H9 (cell line): ENCODE results near the gene XG. TPM values are rescaled to one million over a fixed set of nuclear protein-coding genes. Genes with fewer than 3 reads are reported as not detected.

Experiments
- DNase-seq: peaks from one replicate; pipeline ENCODE4 v3.0.0-alpha.2; 2017
- H2AFZ ChIP-seq: one replicate; pipeline ENCODE4 v1.6.1; 2013; ENCODE audit warnings: mild to moderate bottlenecking, low read length, control low read depth, moderate library complexity
- H2AK5ac ChIP-seq: 2 replicates; pipeline ENCODE4 v1.6.1; 2013; ENCODE audit warnings: low read length, control low read depth, mixed read lengths; ENCODE audit not compliant: insufficient read length
- H2BK120ac ChIP-seq: one replicate; pipeline ENCODE4 v1.6.1; 2013; ENCODE audit warnings: low read depth, mild to moderate bottlenecking, low read length, control low read depth, inconsistent platforms; ENCODE audit not compliant: poor library complexity, severe bottlenecking
- H2BK12ac ChIP-seq: 2 replicates; pipeline ENCODE4 v1.6.1; 2013; ENCODE audit warnings: low read length, control low read depth, mixed read lengths, low read depth; ENCODE audit not compliant: insufficient read length
- H2BK15ac ChIP-seq: 2 replicates; pipeline ENCODE4 v1.6.1; 2013; ENCODE audit warnings: low read depth, low read length, control low read depth
- H2BK20ac ChIP-seq: one replicate; pipeline ENCODE4 v1.6.1; 2013; ENCODE audit warnings: low read depth, mild to moderate bottlenecking, low read length, control low read depth, inconsistent platforms; ENCODE audit not compliant: poor library complexity, severe bottlenecking
- H2BK5ac ChIP-seq: 2 replicates; pipeline ENCODE4 v1.6.1; 2013; ENCODE audit warnings: low read length, control low read depth, mixed read lengths; ENCODE audit not compliant: insufficient read length
- H3K14ac ChIP-seq: 2 replicates; pipeline ENCODE4 v1.6.1; 2013; ENCODE audit warnings: low read length, control low read depth; ENCODE audit not compliant: insufficient read depth
- H3K18ac ChIP-seq: 2 replicates; pipeline ENCODE4 v1.6.1; 2013; ENCODE audit warnings: low read depth, mild to moderate bottlenecking, mixed read lengths, low read length, control low read depth; ENCODE audit not compliant: insufficient read length
- H3K23ac ChIP-seq: 2 replicates; pipeline ENCODE4 v1.6.1; 2013; ENCODE audit warnings: low read length, control low read depth, mixed read lengths, low read depth; ENCODE audit not compliant: insufficient read length
- H3K23me2 ChIP-seq: 2 replicates; pipeline ENCODE4 v1.6.1; 2013; ENCODE audit warnings: low read depth, mild to moderate bottlenecking, mixed read lengths, low read length, control low read depth; ENCODE audit not compliant: insufficient read length, poor library complexity, severe bottlenecking
- H3K27ac ChIP-seq: 2 replicates; pipeline ENCODE4 v1.5.1; 2013; ENCODE audit warnings: low read length, control low read depth, mixed read lengths, low read depth; ENCODE audit not compliant: insufficient read length
- H3K27me3 ChIP-seq: 2 replicates; pipeline ENCODE4 v1.6.1; 2013; ENCODE audit warnings: low read length, control low read depth, inconsistent platforms; ENCODE audit not compliant: insufficient read depth
- H3K4ac ChIP-seq: 2 replicates; pipeline ENCODE4 v1.6.1; 2013; ENCODE audit warnings: low read depth, mild to moderate bottlenecking, control low read depth, inconsistent platforms, low read length, moderate library complexity
- H3K4me1 ChIP-seq: 2 replicates; pipeline ENCODE4 v1.6.1; 2013; ENCODE audit warnings: low read length, control low read depth, inconsistent platforms; ENCODE audit not compliant: insufficient read depth
- H3K4me2 ChIP-seq: 2 replicates; pipeline ENCODE4 v1.6.1; 2013; ENCODE audit warnings: low read length, control low read depth, mixed read lengths; ENCODE audit not compliant: insufficient read length, insufficient read depth
- H3K56ac ChIP-seq: 2 replicates; pipeline ENCODE4 v1.6.1; 2013; ENCODE audit warnings: low read depth, mild to moderate bottlenecking, mixed read lengths, low read length, control low read depth; ENCODE audit not compliant: insufficient read length
- H3K79me1 ChIP-seq: 2 replicates; pipeline ENCODE4 v1.6.1; 2013; ENCODE audit warnings: low read depth, mild to moderate bottlenecking, moderate library complexity, low read length, control low read depth, inconsistent platforms; ENCODE audit not compliant: insufficient read depth, poor library complexity, severe bottlenecking
- H3K79me2 ChIP-seq: 2 replicates; pipeline ENCODE4 v1.6.1; 2013; ENCODE audit warnings: low read length, control low read depth, inconsistent platforms; ENCODE audit not compliant: insufficient read depth
- H3K9ac ChIP-seq: 2 replicates; pipeline ENCODE4 v1.6.1; 2013; ENCODE audit warnings: low read length, control low read depth, mixed read lengths; ENCODE audit not compliant: insufficient read length; ENCODE audit errors: extremely low read depth
- H3K9me3 ChIP-seq: one replicate; pipeline ENCODE4 v1.6.1; 2013; ENCODE audit warnings: low read depth, low read length, inconsistent platforms; ENCODE audit not compliant: control insufficient read depth
- H3T11ph ChIP-seq: one replicate; pipeline ENCODE4 v1.6.1; 2013; ENCODE audit warnings: mild to moderate bottlenecking, low read length, control low read depth, inconsistent platforms
- H4K20me1 ChIP-seq: one replicate; pipeline ENCODE4 v1.6.1; 2013; ENCODE audit not compliant: control insufficient read depth, insufficient read length, insufficient read depth
- H4K5ac ChIP-seq: 2 replicates; pipeline ENCODE4 v1.6.1; 2013; ENCODE audit warnings: low read depth, mild to moderate bottlenecking, mixed read lengths, low read length, control low read depth; ENCODE audit not compliant: insufficient read length
- H4K8ac ChIP-seq: replicated peaks from 2 replicates; pipeline ENCODE4 v1.6.1; 2013; ENCODE audit warnings: low read length, control low read depth, mixed read lengths, low read depth; ENCODE audit not compliant: insufficient read length
- H4K91ac ChIP-seq: 2 replicates; pipeline ENCODE4 v1.6.1; 2013; ENCODE audit warnings: low read depth, mild to moderate bottlenecking, moderate library complexity, mixed read lengths, low read length, control low read depth; ENCODE audit not compliant: insufficient read length
- H3K27ac Mint-ChIP-seq, 3 experiments: 2 replicates in 2 of 3; 3 replicates in 1 of 3; pipeline ENCODE4 v1.8.0; 2020 to 2021; ENCODE audit warnings: mixed read lengths in 3 of 3, mild to moderate bottlenecking in 1 of 3, moderate library complexity in 1 of 3
- H3K27me3 Mint-ChIP-seq: 2 replicates; pipeline ENCODE4 v1.8.0; 2021; ENCODE audit warnings: low read depth, mild to moderate bottlenecking, moderate library complexity, mixed read lengths
- H3K36me3 Mint-ChIP-seq, 3 experiments: 2 replicates in 2 of 3; 3 replicates in 1 of 3; pipeline ENCODE4 v1.8.0; 2020 to 2021; ENCODE audit warnings: low read depth in 3 of 3, mixed read lengths in 3 of 3; ENCODE audit not compliant: insufficient read depth in 1 of 3
- H3K4me1 Mint-ChIP-seq, 2 experiments: 2 replicates each; pipeline ENCODE4 v1.8.0; 2020; ENCODE audit warnings: mixed read lengths in 2 of 2
- H3K4me3 Mint-ChIP-seq, 2 experiments: 2 replicates in 1 of 2; 3 replicates in 1 of 2; pipeline ENCODE4 v1.8.0; 2020 to 2021; ENCODE audit warnings: mild to moderate bottlenecking in 2 of 2, mixed read lengths in 2 of 2, moderate library complexity in 1 of 2
- H3K9me3 Mint-ChIP-seq, 2 experiments: 2 replicates in 1 of 2; 3 replicates in 1 of 2; pipeline ENCODE4 v1.8.0; 2020; ENCODE audit warnings: mild to moderate bottlenecking in 2 of 2, mixed read lengths in 2 of 2, moderate library complexity in 1 of 2
- CTCF ChIP-seq: fragments of 200-600 bp; sonication (generic); conservative IDR thresholded peaks from 3 replicates; pipeline ENCODE4 v1.8.0; 2021; ENCODE audit warnings: antibody characterized with exemption, mild to moderate bottlenecking
- WGBS: extraction: QIAGEN DNeasy Blood & Tissue Kit; methylation state at CpG from one replicate; pipeline ENCODE4 v1.1.7; 2013; ENCODE audit warnings: missing lambda C conversion rate, low lambda C conversion rate, mixed read lengths; ENCODE audit not compliant: insufficient read length; ENCODE audit errors: extremely low coverage; 5-methylcytosine and 5-hydroxymethylcytosine counted together
- total RNA-seq: library from RNA; stranded (reverse); gene quantifications from 2 replicates; pipeline ENCODE4 v1.2.1, GENCODE V29; 2021

The XG gene
- total RNA-seq, 1 experiment from 2014 or later = 1.1 TPM

- Histone ChIP-seq H3K23ac (no peak overlapping the region), H3K56ac (no peak overlapping the region), H2AFZ (no peak overlapping the region), H3K4ac (no peak overlapping the region), H2BK15ac (no peak overlapping the region), H3K27me3 (no peaks in the 10 kb centered on the region), H3K4me2 (no peak overlapping the region), H2BK20ac (no peak overlapping the region), H3K4me1 (peaks cover 8% of the 10 kb centered on the region), H3K14ac (peak overlapping the region; percentile 14; the same call in 1 of the 2 replicates), H3K79me1 (no peaks in the 10 kb centered on the region), H4K91ac (no peak overlapping the region), H4K5ac (no peak overlapping the region), H3K9ac (no peak overlapping the region), H4K20me1 (no peaks in the 10 kb centered on the region), H2BK120ac (no peak overlapping the region), H2AK5ac (no peak overlapping the region), H2BK12ac (no peak overlapping the region), H3K23me2 (no peaks in the 10 kb centered on the region), H2BK5ac (no peak overlapping the region), H3K79me2 (no peaks in the 10 kb centered on the region), H3K27ac (no peak overlapping the region), H3K18ac (no peak overlapping the region), H3K9me3 (no peaks in the 10 kb centered on the region), H3T11ph (no peak overlapping the region), H4K8ac (no peak overlapping the region)
- TF ChIP-seq CTCF = no peak
- DNase-seq = peak; percentile 51
- Mint-ChIP-seq H3K27me3 (no peaks in the 10 kb centered on the region; the same call in 1 of the 2 replicates), H3K4me1 (peaks cover 47 to 51% of the 10 kb centered on the region in 2 experiments), H3K4me3 (no peak overlapping the region), H3K36me3 (no peaks in the 10 kb centered on the region), H3K27ac (peak overlapping the region; percentile 77 to 85 (median 82); a peak in 6 of 7 replicates), H3K9me3 (no peaks in the 10 kb centered on the region; a peak in 1 of 5 replicates)
- WGBS = no CpG with 5 or more reads among the region's 7 CpGs
Observed at GRCh38 chrX:2793752-2794151, 41.9 kb downstream of the XG start.
